ENCODE measurements around the gene TPX2.
A peak's percentile ranks its signal among the peaks of the same experiment; 100 is the strongest.
"Not testable (repeated sequence)": the region's sequence is repeated elsewhere in the genome, so short reads cannot be mapped to it uniquely, and the experiment has no call there.

Gene TPX2

GRCh38 chr20:31720486-31721407, 18.3 kb upstream of the TPX2 start:
- peak; percentile 68 for DNase-seq (ENCODE audit: low spot score)

DNA sequence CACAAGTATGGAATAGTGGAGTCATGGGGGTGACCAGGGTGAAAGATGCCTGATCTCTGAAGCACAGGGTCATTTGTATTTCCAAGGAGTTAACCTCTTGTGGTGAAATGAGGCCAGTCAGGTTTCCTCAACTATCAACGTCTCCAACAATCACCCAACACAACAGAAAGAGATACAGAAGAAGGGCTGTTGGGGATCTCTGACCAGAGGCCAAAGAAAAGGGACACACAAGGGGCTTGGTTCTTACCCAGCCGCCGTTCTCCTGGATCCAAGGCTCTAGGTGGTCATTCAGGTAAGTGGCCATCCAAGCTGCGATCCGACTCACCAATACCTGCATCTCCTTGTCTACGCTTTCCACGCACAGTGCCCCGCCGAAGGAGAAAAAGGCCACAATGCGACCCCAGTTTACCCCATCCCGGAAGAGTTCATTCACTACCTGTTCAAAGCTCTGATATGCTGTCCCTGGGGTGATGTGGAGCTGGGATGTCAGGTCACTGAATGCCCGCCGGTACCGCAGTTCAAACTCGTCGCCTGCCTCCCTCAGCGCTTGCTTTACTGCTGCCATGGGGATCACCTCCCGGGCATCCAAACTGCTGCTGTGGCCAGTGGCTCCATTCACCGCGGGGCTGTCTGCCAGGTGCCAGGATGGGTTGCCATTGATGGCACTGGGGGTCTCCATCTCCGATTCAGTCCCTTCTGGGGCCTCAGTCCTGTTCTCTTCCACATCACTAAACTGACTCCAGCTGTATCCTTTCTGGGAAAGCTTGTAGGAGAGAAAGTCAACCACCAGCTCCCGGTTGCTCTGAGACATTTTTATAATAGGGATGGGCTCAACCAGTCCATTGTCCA, 17.5 kb upstream of the TPX2 start:
- peak; percentile 52 for DNase-seq (ENCODE audit: low spot score)

- DNase-seq (ENCODE audit: low spot score): peak; percentile 94
Measured at GRCh38 chr20:31722257-31723068, 16.6 kb upstream of the TPX2 start, which contains the start of gene BCL2L1. Gene BCL2L1 (minus strand): TSS chr20:31722868. CDS start chr20:31722218, 650 bp downstream.

GRCh38 chr20:31723069-31723318, 16.1 kb upstream of the TPX2 start:
- DNase-seq (ENCODE audit: low spot score): no peak

DNA sequence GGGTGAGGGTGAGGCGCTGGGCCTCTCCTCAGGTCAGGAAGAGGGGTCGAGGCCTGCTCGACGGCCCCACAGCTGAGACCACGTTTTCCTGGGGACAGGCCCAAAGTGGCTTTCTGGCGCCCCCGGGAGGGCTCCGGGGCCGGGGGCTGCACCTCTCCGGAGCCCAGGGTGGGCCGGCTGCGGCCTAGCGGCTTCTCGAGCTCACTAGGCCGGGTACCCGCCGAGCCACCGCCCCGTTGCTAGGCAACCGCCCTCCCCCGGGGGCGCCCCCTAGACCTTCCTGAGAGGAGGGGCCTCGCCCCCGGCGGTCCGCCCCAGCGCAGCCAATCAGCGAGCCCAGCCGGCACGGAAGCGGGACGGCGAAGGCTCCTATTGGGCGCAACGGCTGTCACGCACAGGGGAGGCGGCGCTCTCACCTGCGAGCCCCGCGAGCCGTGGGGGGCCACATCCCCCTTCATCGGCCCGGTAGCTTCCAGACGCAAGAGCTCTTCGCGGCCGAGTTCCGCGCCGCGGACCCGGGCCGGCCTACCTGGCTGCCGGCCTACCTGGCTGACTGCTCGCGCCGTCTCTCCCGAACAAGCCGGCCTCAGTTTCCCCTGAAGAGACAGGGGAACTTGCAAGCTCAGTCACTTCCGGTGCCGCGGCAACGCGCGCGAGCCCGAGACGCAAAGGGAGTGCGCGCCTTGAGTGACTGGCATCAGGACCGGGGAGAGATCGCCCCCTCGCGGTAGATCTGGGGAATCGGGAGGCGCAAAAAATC, 15.6 kb upstream of the TPX2 start:
- DNase-seq (ENCODE audit: low spot score): peak; percentile 98

DNA sequence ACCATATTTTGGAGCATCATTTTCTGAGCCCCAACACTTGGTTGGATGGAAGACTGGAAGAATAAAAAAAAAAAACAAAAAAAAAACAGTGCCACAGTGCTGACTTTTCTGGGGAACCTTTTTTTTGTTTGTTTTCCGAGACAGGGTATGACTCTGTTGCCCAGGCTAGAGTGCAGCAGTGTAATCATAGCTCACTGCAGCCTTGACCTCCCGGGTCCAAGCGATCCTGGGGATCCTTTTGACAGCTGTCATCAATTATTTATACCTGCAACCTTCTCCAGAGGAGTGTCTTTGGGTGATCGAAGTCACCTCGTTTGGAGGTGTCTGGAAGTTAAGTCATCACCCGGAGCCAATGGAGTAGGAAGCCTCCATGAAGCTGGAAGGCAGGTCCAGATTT, 7.8 kb upstream of the TPX2 start:
- DNase-seq (ENCODE audit: low spot score): no peak

GRCh38 chr20:31739550-31739977, 474 bp downstream of the TPX2 start:
- DNase-seq (ENCODE audit: low spot score): no peak

- DNase-seq (ENCODE audit: low spot score): peak; percentile 61
Measured at GRCh38 chr20:31740208-31740607, 1.1 kb downstream of the TPX2 start.

- no peak for DNase-seq (ENCODE audit: low spot score)
Measured at GRCh38 chr20:31740656-31741323, 1.7 kb downstream of the TPX2 start.

DNA sequence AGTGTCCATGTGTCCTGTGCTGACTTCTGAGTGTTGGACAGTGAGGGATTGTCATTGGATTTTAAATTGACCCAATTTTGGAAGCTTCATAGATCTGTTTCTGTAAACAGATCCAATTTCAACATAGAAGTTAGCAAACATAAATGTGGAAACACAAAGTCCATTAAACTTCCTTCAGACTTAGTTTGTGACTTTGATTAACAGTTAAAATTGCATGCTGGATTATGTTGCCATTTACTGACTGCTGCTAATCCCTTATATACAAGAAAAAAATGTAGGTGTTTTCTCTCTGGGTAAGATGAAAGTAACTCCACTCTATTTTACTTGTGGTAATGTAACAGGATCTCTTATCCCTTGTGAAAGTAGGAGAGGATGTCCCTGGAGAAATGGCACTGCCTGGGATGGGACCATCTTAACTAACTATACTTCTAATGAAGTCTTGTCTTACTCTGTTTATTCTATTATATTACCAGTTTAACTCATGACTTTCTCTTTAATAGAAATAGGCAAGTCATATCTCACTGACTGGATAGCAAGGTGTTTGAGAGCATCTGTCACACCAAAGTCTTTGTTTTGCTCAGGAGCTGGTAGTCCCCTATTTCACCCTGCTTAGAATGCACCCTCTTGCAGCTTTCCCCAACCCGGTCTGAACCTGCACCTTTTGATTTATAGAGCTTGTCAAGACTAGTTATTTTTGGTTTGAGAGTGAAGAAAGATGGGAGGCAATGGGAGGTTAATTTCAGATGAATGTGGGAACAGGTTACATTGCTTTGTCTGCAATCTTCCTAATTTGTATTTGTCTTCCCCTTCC, 7.2 kb downstream of the TPX2 start:
- DNase-seq (ENCODE audit: low spot score): no peak

DNA sequence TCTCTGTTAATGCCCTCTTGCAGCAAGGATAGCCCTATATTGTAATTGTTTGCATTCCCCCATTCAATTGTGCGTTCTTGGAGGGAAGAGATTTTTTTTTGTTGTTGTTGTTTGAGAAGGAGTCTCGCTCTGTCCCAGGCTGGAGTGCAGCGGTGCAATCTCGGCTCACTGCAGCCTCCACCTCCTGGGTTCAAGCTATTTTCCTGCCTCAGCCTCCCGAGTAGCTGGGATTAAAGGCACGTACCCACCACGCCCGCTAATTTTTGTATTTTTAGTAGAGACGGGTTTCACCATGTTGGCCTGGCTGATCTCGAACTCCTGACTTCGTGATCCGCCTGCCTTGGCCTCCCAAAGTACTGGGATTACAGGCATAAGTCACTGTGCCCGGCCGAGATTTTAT, 7.9 kb downstream of the TPX2 start:
- not testable (repeated sequence) for DNase-seq (ENCODE audit: low spot score)

DNA sequence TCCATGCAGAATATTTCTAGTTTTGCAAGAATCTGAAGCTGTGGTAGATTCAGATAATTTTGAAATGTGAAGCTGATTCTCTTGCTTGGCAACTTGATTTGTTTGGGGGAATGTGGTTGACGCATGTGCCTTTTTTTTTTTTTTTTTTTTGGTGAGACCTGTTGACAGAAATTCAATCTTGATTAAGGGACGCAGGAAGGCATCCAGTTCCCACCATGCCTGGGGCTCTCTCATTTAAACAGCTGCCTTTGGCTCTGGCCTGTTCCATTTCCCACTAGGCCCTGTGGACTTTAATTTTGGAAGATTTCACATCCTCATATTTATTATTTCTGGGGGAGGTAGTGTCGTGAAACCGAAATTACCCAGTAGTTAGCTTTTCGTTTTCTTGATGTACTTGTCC, 8.6 kb downstream of the TPX2 start:
- DNase-seq (ENCODE audit: low spot score): no peak

GRCh38 chr20:31749223-31749622, 10.1 kb downstream of the TPX2 start:
- no peak for DNase-seq (ENCODE audit: low spot score)

DNA sequence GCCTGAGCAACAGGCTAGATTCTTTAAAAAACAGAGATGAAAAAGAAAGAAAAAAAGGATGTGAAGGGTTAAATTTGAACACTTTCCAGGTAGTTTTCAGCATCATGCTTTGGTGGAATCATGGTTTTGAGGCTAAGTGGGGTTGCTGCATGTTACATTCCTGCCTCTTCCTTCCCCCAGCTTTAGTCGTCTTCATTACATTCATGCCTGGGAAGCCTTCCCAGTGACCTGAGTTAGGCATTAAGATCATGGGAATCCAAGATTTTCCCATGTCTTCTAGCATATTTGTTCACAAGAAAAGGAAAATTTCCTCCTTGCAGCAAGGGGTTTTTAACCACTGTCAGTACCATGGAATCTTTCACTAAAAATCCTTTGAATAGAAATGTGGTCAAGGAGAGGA, 12.0 kb downstream of the TPX2 start:
- no peak for DNase-seq (ENCODE audit: low spot score)

- DNase-seq (ENCODE audit: low spot score): no peak
Measured at GRCh38 chr20:31757254-31757653, 18.2 kb downstream of the TPX2 start.

GRCh38 chr20:31758521-31758920, 19.4 kb downstream of the TPX2 start:
- no peak for DNase-seq (ENCODE audit: low spot score)

DNA sequence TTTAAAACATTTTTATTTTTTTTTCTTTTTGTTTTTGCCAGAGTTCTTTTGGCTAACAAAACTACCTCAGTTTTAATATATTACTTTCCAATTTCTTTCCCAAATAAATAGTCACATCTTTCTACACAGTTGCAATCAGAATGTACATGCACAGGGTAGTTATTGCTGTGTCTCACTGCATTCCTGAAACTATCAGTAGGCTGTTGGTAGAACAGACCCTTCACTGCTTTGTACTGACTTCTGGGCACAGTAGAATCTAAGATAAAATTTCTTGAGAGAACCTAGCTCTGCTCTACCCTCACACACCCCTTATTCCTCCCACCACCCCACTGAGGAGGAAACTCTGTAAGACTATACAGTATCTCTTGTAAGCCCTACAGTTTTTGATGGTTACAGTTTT, 19.9 kb downstream of the TPX2 start:
- no peak for DNase-seq (ENCODE audit: low spot score)

- DNase-seq (ENCODE audit: low spot score): no peak
Measured at GRCh38 chr20:31759836-31760518, 20.9 kb downstream of the TPX2 start.

DNA sequence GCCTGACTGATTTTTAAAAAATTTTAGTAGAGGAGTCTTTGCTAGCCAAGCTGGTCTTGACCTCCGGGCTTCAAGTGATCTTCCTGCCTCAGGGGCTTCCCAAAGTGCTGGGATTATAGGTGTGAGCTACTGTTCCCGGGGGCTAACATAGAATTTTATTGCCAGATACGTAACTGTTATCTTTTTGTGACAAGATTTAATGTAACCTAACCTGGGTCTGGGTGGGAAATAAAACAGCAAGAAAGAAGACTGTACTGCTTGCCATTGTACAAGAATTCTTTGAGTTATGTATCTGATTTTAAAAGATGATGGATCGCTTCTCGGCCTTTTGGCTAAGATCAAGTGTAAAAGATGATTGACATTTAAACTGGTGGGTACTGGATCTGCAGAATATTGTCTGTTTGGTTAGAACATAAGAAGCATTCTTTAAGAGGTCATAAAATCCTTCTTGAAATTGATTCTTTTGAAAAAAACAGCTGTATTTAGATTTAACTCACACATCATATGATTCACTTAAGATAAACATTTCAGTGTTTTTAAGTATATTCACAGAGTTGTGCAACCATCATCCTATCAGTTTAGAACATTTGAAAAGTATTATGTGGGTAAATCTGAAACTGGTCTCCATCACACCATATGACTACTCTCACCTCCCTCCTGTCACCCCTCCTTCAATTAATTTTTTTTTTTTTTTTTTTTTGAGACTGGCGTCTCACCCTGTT, 21.6 kb downstream of the TPX2 start:
- no peak for DNase-seq (ENCODE audit: low spot score)

Data from SW480 (cell line).